ENCODE data around the gene MXI1. TPM values are rescaled to one million over a fixed set of nuclear protein-coding genes. Genes with fewer than 3 reads are reported as not detected.

Gene MXI1
- total RNA-seq, 1 experiment from 2014 or later, result 17.3 TPM

GRCh38 chr10:110275128-110275729, 67.8 kb downstream of the MXI1 start:
- H3K4me3 ChIP-seq (ENCODE audit: low read depth, low read length, poor library complexity, severe bottlenecking), result no peak overlapping the region
- H3K9me3 ChIP-seq (ENCODE audit: low read depth, low read length, poor library complexity, severe bottlenecking), result no peaks in the 10 kb centered on the region
- no peaks in the 10 kb centered on the region for H3K36me3 ChIP-seq (ENCODE audit: insufficient read depth, low read length, poor library complexity, severe bottlenecking)
- intact Hi-C loops (cut with micrococcal nuclease; ENCODE audit: unreplicated experiment), result loop anchor here (5.0 to 10.0 kb wide), 2 partner anchors 48 to 300 kb away; no protein-coding TSS in a partner anchor
- TF ChIP-seq EZH2 (IDR thresholded peaks at IDR 0.05; ENCODE audit: borderline replicate concordance, low read depth, low read length, poor library complexity, severe bottlenecking), result no peak
- TF ChIP-seq, protein P1, sequence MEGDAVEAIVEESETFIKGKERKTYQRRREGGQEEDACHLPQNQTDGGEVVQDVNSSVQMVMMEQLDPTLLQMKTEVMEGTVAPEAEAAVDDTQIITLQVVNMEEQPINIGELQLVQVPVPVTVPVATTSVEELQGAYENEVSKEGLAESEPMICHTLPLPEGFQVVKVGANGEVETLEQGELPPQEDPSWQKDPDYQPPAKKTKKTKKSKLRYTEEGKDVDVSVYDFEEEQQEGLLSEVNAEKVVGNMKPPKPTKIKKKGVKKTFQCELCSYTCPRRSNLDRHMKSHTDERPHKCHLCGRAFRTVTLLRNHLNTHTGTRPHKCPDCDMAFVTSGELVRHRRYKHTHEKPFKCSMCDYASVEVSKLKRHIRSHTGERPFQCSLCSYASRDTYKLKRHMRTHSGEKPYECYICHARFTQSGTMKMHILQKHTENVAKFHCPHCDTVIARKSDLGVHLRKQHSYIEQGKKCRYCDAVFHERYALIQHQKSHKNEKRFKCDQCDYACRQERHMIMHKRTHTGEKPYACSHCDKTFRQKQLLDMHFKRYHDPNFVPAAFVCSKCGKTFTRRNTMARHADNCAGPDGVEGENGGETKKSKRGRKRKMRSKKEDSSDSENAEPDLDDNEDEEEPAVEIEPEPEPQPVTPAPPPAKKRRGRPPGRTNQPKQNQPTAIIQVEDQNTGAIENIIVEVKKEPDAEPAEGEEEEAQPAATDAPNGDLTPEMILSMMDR (conservative IDR thresholded peaks at IDR 0.05; ENCODE audit: low read depth, low read length), result no peak
- no peaks in the 10 kb centered on the region for H3K27me3 ChIP-seq (replicated peaks; ENCODE audit: insufficient read depth, low read depth, low read length, poor library complexity)
- BruUV-seq (replicated peaks), result no TSS peak
- ChIA-PET POLR2A (ENCODE audit: low non-redundant PET) (no interaction called here), CTCF (interaction anchor here (1.2 kb wide), 1 partner anchor 137 kb away, joined by 3 read pairs; no protein-coding TSS in a partner anchor)
- peaks cover 22% of the 10 kb centered on the region for H3K4me1 ChIP-seq (ENCODE audit: insufficient read depth, low read length, poor library complexity, severe bottlenecking)
- no peak overlapping the region for H3K27ac ChIP-seq (ENCODE audit: low read depth, low read length, poor library complexity, severe bottlenecking)
- no peak for DNase-seq (ENCODE audit: low spot score)

GRCh38 chr10:110276603-110277002, 69.2 kb downstream of the MXI1 start:
- intact Hi-C loops (cut with micrococcal nuclease; ENCODE audit: unreplicated experiment), result loop anchor here (5.0 to 10.0 kb wide), 2 partner anchors 49 to 302 kb away; no protein-coding TSS in a partner anchor
- Histone ChIP-seq H3K4me1 (ENCODE audit: insufficient read depth, low read length, poor library complexity, severe bottlenecking) (peaks cover 22% of the 10 kb centered on the region), H3K36me3 (ENCODE audit: insufficient read depth, low read length, poor library complexity, severe bottlenecking) (no peaks in the 10 kb centered on the region), H3K4me3 (ENCODE audit: low read depth, low read length, poor library complexity, severe bottlenecking) (no peak overlapping the region), H3K27me3 (replicated peaks; ENCODE audit: insufficient read depth, low read depth, low read length, poor library complexity) (no peaks in the 10 kb centered on the region), H3K9me3 (ENCODE audit: low read depth, low read length, poor library complexity, severe bottlenecking) (no peaks in the 10 kb centered on the region), H3K27ac (ENCODE audit: low read depth, low read length, poor library complexity, severe bottlenecking) (no peak overlapping the region)
- POLR2A ChIA-PET (ENCODE audit: low non-redundant PET), result no interaction called here
- CTCF ChIA-PET, result no interaction called here
- no peak for DNase-seq (ENCODE audit: low spot score)
- BruUV-seq (replicated peaks), result no TSS peak
- no peak for TF ChIP-seq EZH2 (IDR thresholded peaks at IDR 0.05; ENCODE audit: borderline replicate concordance, low read depth, low read length, poor library complexity, severe bottlenecking)
- TF ChIP-seq, protein P1 (conservative IDR thresholded peaks at IDR 0.05; ENCODE audit: low read depth, low read length), result no peak

GRCh38 chr10:110277591-110277990, 70.2 kb downstream of the MXI1 start:
- Histone ChIP-seq H3K36me3 (ENCODE audit: insufficient read depth, low read length, poor library complexity, severe bottlenecking) (no peaks in the 10 kb centered on the region), H3K27ac (ENCODE audit: low read depth, low read length, poor library complexity, severe bottlenecking) (no peak overlapping the region), H3K27me3 (replicated peaks; ENCODE audit: insufficient read depth, low read depth, low read length, poor library complexity) (no peaks in the 10 kb centered on the region), H3K4me1 (ENCODE audit: insufficient read depth, low read length, poor library complexity, severe bottlenecking) (peaks cover 22% of the 10 kb centered on the region), H3K9me3 (ENCODE audit: low read depth, low read length, poor library complexity, severe bottlenecking) (no peaks in the 10 kb centered on the region), H3K4me3 (ENCODE audit: low read depth, low read length, poor library complexity, severe bottlenecking) (no peak overlapping the region)
- intact Hi-C loops (cut with micrococcal nuclease; ENCODE audit: unreplicated experiment), result loop anchor here (5.0 to 10.0 kb wide), 2 partner anchors 50 to 303 kb away; no protein-coding TSS in a partner anchor
- no peak for DNase-seq (ENCODE audit: low spot score)
- ChIA-PET CTCF (no interaction called here), POLR2A (ENCODE audit: low non-redundant PET) (no interaction called here)
- no TSS peak for BruUV-seq (replicated peaks)
- TF ChIP-seq, protein P1 (conservative IDR thresholded peaks at IDR 0.05; ENCODE audit: low read depth, low read length), result no peak
- no peak for TF ChIP-seq EZH2 (IDR thresholded peaks at IDR 0.05; ENCODE audit: borderline replicate concordance, low read depth, low read length, poor library complexity, severe bottlenecking)
